CD4-positive, alpha-beta T cell treated with Interleukin-6 at 100 ng/mL for 8 hours (primary cell): ENCODE data around the gene RAB25.
A peak's percentile ranks its signal among the peaks of the same experiment; 100 is the strongest.
"Not testable (repeated sequence)": the region's sequence is repeated elsewhere in the genome, so short reads cannot be mapped to it uniquely, and the experiment has no call there.

Source experiments
- DNase-seq: peaks from one replicate; pipeline ENCODE4 v3.0.0-alpha.2; 2020; ENCODE audit warnings: mixed read lengths, low spot score

The RAB25 gene

DNA sequence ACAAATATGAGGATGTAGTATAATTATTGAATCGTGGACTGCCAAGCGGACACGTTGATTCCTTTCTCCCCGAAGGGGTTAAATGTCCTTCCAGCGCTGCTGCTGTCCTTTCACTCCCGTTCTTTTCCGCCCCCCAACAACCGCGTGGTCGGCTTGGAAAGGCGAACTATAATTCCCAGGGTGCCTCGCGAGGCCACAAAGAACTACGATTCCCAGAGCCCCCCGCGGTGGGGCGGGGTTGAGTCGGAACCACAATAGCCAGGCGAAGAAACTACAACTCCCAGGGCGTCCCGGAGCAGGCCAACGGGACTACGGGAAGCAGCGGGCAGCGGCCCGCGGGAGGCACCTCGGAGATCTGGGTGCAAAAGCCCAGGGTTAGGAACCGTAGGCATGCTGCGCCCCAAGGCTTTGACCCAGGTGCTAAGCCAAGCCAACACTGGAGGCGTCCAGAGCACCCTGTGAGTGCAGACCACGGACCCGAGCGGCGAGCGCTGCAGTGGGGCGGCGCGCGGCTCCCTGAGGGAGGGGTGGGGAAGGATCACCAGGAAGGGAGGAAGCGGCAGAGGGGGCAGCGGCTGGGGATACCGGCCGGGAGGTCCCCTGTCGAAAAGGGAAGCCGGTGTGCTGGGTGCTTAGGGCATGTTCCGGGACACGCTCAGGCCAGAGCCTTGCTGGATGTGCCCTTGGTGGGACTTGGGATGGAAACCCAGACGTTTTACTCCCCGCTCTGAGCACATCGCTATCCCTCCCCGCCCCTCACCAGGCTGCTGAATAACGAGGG, 6.3 kb upstream of the RAB25 start, which contains the start of gene LAMTOR2:
Gene LAMTOR2 (plus strand): TSS at position 283 of the 781 bp plus-strand sequence. CDS start 108 bp downstream, at position 391.
- DNase-seq: peak; percentile 94

DNA sequence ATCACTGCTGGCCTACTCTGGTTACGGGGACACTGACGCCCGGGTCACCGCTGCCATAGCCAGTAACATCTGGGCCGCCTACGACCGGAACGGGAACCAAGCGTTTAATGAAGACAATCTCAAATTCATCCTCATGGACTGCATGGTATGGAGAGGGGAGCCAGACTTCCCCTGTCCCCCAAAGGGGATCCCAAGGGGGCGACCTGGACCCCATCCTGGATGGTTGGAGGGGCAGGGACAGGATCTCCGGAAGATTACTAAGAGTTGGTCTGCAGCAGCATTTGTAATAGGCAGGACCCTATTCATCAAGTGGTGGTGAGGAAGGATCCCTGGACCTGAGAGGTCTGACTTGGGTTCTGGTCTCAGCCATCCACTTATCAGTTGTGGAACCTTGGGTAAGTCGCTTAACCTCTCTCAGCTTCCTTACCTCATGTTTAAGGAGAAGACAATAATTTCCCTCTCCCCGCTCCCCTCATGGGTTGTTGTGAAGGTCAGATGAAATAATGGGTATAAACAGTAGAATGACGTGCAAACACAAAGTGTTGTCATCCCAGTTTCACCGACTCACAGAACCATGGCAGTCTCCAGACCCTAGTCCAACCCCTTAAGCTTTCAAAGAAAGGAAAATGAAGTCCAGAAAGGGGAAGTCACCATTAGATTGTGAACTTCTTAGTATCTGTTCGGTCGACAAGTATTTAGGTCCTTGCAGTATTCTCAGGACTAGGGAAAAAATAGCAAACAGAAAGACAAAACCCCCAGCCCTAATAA, 5.5 kb upstream of the RAB25 start:
- no peak for DNase-seq

DNA sequence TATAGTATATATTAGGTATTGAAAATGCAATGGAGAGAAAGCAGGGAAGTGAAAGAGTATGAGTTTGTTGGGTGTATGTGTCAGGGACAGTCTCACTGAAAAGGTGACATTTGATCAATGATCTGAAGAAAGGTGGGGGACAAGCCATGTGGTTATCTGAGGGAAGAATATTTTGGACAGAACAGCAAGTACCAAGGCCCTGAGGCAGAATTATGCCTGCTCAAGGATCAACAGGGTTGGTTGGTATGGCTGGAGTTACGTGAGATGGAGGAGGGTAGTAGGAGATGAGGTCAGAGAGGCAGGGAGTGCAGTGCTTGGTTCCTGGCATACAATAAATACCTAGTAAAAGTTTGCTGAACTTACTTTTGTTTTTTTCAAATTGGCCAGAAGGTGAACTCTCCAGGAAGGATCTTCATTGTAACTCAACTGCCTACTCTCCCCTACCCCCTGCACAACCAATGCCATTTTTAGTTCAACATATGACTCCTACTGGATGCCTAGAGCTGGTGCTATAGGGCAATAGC, 4.6 kb upstream of the RAB25 start:
- DNase-seq: no peak

DNA sequence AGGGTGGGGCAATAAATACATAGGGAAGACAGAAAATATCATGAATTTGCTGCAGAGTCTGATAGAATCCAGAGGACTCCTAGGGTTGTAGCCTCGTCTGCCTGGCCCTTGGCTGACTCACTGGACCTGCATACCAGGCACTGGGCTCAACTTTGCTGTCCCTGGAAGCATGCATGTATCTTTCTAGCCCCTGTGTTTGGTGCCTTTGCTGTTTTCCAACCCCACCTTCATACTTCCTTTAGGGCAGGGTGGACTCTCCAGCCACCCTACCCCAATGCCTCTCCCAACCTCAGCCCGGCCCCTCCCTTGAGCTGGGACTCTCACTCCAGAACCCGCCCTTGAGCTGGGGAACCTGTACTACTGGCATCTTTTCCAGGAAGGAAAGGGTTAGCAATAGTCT, 1.2 kb downstream of the RAB25 start:
- DNase-seq: no peak

DNA sequence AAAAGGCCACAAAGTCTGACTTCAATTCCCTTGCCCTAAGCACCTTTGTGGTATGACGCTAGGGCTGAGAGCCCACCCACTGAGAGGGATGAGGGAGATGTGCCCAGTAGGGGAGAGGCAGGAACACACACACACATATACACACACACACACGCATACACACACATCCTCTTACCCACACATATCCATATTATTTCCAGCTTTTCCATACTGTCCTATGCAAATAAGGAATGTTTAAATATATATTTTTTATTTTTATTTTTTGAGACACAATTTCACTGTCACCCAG, 3.0 kb downstream of the RAB25 start:
- no peak for DNase-seq

DNA sequence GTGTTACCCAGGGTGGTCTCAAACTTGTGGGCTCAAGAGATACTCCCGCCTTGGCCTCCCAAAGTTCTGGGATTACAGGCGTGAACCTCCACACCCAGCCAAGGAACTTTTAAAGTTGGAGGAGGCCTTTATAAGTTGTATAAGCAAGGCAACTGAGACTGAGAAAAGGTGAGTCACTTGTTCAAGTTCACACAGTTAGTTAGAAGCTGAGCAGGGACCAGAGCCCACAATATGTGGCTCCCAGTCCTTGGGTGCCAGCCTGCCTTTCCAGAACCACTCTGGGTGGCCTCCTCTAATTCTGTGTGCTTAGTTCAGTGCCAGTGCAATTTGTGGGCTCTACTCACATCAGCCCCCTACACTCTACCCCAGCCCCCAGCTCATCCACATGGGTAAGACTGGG, 3.7 kb downstream of the RAB25 start:
- no peak for DNase-seq

DNA sequence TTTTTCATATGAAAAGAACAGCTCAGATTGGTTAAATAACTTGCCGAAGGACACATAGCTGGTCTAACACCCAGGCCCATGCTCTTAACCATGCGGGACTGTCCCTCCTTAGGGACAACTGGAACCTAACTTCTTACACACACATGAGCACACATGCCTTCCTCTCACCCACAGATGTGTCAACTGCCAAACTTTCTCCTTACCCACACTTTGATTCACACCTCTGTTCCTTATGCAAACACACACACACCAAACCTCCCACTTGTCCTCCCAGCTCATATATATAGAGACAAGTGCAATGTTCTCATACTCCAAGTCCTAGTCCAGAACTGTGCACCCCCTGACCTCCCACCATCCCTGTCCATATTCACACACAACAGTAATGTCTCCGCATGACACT, 4.3 kb downstream of the RAB25 start:
- no peak for DNase-seq

DNA sequence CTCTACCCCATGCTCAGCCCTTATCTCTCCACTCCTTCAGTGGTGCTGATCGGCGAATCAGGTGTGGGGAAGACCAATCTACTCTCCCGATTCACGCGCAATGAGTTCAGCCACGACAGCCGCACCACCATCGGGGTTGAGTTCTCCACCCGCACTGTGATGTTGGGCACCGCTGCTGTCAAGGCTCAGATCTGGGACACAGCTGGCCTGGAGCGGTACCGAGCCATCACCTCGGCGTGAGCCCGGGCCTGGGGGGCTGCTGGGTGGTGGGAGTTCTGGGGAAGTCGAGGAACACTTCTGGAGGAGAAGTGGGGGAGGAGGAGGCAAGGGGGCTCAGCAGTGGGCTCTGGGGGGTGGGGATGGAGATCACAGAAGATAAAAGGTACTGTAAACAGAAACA, 4.9 kb downstream of the RAB25 start:
- DNase-seq: no peak

DNA sequence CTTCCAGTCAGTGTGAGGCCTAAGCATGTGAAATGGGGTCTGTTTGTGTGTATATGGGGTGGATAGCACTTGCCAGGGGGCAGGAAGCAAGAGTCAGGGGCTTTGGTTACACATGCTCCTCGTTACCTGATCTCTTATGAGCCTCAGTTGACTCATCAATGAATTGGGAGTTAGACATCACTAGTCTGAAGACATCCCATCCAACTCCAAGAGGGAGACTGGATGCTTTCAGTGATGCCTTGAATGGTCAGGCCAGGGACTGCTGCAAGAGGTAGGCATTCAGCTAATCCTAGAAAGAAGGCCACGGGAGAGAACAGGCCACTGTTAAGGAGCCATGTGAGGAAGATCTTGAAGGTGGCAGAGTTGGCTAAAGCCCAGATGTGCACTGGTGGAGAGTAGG, 6.3 kb downstream of the RAB25 start:
- no peak for DNase-seq

DNA sequence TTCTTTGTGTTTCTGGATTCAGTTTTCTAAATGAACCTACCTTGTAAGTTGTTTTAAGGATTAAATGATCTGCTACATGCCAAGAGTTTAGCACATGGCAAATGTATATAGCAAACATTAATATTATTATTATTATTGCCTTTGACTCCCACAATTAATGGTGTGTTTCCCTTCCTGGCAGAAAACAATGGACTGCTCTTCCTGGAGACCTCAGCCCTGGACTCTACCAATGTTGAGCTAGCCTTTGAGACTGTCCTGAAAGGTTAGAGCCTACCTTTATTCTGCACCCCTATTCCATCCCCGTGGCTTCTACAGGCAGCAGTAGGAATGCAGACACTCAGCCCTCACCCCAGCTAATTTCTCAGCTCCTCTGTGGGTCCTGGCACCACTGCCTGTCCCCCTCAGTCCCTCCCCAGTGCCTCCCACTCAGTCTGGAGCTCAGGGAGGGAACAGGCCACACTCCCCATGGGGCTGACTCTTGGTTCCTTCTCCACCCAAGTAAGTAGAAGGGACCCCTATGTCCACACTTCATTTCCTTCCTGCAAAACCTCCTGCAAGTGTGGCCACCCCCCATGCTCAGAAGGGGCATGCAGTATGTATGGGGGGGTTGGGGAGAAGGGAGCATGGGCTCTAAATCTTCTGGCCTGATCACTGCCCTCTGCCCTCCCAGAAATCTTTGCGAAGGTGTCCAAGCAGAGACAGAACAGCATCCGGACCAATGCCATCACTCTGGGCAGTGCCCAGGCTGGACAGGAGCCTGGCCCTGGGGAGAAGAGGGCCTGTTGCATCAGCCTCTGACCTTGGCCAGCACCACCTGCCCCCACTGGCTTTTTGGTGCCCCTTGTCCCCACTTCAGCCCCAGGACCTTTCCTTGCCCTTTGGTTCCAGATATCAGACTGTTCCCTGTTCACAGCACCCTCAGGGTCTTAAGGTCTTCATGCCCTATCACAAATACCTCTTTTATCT, 8.8 kb downstream of the RAB25 start:
- no peak for DNase-seq

DNA sequence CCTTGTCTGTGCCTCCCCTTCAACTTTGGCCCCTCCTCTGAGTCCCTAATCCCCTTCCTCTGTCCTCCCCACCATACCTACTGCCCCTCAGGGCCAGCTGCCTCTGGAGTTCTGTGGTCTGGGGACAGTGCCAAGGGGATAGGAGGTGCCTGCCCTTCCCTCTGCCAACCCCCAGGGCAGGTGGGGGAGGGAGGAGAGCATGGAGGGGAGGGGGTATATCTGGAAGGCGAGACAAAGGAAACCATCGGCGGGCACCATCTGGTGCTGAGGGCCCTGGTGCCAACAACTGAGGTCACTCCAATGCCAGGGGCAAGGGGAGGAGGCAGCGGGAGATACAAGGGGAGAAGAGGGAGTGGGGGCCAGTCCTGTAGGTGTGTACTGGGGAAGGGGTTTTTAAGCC, 9.6 kb downstream of the RAB25 start:
- no peak for DNase-seq

DNA sequence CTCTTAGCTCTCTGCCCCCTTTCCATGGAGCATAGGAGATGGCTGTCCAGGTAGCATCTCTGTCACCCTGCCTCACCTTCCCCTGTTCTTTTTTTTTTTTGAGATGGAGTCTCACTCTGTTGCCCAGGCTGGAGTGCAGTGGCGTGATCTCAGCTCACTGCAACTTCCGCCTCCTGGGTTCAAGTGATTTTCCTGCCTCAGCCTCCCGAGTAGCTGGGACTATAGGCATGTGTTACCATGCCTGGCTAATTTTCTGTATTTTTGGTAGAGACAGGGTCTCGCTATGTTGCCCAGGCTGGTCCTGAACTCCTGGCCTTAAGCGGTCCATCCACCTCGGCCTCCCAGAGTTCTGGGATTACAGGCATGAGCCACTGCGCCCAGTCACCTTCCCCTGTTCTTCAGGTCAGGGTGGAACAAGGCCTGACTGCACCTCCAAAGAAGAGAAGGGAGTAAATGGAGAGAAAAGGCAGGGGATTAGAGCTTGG, 10.4 kb downstream of the RAB25 start:
- DNase-seq: not testable (repeated sequence)

DNA sequence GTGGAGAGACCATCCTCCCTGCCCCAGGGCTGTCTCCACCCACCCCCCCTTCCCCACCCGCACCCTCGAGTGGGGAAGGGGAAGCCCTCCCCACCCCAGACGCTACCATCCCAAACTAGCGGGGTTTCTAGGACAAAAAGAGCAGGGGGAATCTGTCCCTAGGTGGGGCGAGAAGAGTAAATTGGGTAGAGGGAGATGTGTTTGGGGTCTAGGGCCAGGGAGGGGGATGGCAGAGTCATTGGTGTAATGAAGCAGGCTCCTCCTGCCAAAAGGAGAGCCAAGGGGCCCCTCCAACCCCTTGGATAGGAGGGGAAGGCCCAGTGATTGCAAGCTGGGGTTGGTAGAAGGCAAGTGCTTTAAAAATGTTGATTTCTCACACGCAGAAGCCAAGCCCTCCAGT, 11.3 kb downstream of the RAB25 start:
- no peak for DNase-seq

DNA sequence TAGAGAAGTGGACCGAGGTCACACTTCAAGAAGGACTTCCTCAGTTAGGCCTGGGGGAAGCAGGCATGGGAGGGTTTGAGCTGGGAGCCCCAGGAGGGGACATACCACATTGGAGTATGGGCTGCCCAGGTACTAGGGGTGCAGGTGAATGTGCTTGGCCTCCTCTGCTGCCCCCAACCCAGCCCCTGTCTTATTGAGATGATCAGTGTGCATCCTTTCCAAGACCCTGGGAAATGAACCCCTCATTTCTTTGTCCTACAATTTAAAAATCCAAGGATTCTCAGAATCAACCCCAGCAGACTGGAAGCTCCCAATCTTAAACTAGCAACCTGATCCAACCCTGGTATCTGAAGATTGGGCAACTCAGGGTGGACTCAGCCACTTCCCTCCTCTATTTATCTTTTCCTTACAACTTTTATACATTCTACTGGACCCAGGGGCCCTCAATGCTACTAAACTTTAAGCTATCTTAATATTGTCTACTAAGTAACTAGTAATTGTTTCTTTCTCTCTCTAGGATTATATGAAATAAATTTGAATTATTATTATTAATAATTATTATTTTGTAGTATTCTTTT, 12.2 kb downstream of the RAB25 start:
- no peak for DNase-seq

DNA sequence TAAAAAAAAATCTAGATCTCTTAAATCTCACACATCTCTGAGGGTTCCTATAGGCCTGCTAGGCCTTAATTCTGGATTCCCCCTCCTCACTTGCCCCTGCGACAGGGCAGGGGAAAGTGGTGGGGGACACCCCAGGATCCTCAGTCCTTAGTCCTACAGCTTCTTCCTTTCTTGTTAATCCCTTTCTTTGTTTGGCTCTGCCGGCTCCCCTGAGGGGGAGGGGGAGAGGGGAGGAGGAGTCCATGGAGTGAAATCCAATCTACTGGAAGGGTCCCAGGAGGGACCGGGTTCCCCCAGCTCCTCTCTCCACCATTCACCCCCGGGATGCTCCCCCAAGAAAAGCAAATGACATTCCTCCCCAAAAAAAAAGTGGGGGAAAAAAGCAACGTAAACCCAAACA, 12.8 kb downstream of the RAB25 start:
- no peak for DNase-seq

DNA sequence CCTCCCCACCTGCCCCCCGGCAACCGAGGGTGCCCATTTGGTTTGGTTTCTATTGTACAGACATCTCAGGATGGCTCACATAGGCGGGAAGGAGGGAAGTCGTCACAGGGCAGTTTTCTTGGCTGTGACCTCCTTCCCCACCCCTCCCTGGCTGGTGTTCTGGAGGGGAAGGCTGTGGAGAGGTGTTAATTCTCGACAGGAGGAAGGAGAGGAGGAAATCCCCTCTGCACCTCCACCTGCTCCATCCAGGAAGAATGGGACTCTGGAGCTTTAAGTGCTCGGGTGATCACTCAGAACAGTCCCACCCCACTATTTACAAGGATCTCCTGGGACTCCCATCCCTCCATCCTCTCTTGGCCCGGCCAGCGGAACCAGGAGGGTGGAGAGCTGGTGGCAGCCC, 13.7 kb downstream of the RAB25 start:
- DNase-seq: no peak

DNA sequence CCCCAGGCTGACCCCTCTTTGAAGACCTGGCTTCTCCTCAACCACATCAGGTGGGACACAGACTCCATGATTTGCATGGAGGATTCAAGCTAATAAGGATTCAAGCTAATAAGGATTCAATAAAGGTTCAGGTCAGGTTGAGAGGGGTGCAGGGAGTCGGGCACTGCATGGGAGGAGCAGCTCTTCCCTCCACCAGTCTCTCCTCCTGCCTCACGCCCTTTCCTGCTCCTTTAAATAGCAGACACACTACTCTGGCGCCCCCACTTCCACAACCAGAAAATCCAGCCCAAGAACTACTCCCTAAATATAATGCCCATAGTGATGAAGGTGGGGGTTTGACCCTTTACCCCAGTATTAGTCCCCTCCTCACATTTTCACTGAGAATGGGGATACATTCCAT, 14.2 kb downstream of the RAB25 start:
- DNase-seq: no peak

DNA sequence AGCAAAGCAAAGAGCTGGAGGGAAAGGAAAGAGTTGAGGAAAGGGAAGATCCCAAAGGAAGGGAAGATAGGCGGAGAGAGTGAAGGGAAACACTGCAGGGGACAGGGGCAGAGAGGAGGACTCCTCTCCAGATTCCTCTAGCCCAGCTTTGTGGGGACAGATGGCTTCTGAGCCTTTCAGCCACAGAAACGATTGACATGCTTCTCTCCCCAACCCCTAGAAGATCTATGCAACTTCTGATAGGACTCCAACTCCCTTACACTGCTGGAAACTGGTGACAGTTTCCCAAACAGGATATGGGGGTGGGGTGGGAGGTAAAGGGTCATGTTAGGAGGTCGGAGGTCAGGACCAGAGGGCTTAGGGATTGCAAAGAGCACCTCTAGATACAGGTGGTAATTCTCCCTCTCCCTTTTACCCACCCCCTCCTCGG, 14.8 kb downstream of the RAB25 start:
- DNase-seq: no peak

DNA sequence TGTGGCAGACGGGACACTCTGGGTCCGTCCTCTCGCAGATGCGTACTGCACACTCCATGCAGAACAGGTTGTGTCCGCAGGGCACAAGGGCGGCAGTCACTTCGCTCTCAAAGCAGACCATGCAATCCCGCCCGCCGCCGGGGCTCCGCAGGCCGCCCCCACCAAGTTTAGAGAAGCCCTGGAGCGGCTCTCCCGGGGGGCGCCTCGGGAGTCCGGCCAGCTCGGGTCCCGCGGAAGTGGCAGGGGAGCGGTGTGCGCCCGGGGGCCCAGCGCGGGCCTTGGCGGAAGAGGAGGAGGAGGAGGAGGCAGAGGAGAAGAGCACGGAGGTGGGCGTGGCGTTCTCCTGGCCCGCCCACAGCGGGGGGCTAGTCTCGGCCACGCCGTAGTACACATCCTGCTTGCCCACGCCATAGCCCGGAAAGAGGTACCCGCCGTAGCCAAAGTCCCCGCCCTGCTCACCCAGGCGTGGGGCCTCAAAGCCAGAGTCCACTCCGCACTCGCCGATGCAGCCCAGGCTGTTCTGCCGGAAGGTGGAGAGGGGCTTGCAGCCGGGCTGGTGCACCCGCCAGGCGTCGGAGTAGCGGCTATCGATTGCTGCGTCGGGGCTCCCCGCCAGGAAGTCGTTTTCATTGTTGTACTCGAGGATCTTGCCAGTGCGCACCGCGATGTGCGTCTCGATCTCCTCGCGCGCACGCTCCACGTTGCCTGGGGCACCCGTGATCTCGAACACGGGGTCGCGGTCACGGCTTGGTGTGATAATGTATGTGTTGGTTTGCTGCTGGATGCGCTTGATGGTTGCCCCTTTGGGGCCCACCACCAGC, 15.9 kb downstream of the RAB25 start:
- no peak for DNase-seq

DNA sequence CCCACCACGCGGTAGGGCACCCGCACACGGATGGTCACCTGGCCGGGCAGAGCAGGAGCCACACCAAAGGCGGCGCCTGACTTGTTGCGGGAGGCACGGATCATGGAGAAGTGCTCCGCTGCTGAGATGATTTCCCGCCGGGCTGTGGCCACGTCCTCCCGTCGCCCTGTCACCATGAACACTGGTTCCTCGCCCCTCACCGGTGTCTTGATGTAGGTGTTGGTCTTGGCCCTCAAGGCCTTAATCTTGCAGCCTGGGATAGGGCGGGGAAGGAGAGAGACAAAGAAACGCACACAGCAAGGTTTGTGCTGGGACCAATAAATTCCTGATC, 16.4 kb downstream of the RAB25 start:
- DNase-seq: no peak

DNA sequence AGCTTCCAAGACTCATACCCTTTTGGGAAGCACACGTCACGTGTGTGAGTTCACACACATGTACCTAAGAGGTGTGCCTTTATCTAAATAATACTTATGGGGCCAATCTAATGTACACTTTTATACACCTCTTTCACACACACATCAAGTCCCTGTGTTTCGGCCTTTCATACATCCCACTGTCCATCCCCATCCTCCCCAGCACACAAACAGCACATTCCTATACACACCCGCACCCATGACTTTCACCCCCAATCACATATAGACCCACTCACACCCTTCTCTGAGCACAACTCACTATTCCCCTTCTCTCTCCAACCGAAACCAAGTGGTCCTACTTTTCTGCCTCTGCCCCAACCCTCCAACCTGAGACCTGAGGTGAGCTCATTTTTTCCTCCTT, 17.8 kb downstream of the RAB25 start:
- no peak for DNase-seq
